HG02938 (cell line): ENCODE data around the gene PADI3.

Source experiments
- ATAC-seq: cut with Tn5 transposase; IDR thresholded peaks from one replicate; pipeline ENCODE4 v1.9.1; 2021; ENCODE audit warnings: mild to moderate bottlenecking, moderate library complexity; ENCODE audit not compliant: unreplicated experiment

The PADI3 gene

GRCh38 chr1:17270891-17271765 is 22.2 kb downstream of the PADI3 start:
- ATAC-seq: no peak

GRCh38 chr1:17272066-17272465 is 23.2 kb downstream of the PADI3 start:
- ATAC-seq: no peak

GRCh38 chr1:17272646-17273045 is 23.7 kb downstream of the PADI3 start:
- no peak for ATAC-seq

- no peak for ATAC-seq
Observed at GRCh38 chr1:17273096-17273495, 24.2 kb downstream of the PADI3 start.

GRCh38 chr1:17274186-17275170 is 25.6 kb downstream of the PADI3 start:
- no peak for ATAC-seq

GRCh38 chr1:17276568-17276967 is 27.7 kb downstream of the PADI3 start:
- ATAC-seq: no peak

- ATAC-seq: no peak
Observed at GRCh38 chr1:17277511-17278159, 28.7 kb downstream of the PADI3 start.

- no peak for ATAC-seq
Observed at GRCh38 chr1:17278996-17279830, 30.3 kb downstream of the PADI3 start.

GRCh38 chr1:17280436-17280835 is 31.5 kb downstream of the PADI3 start:
- no peak for ATAC-seq

- no peak for ATAC-seq
Observed at GRCh38 chr1:17280894-17281293, 32.0 kb downstream of the PADI3 start.

GRCh38 chr1:17281775-17282181 is 32.9 kb downstream of the PADI3 start:
- no peak for ATAC-seq

GRCh38 chr1:17282836-17283235 is 33.9 kb downstream of the PADI3 start:
- ATAC-seq: no peak

GRCh38 chr1:17286646-17287045 is 37.7 kb downstream of the PADI3 start:
- no peak for ATAC-seq

GRCh38 chr1:17287130-17287776 is 38.4 kb downstream of the PADI3 start:
- no peak for ATAC-seq

- no peak for ATAC-seq
Observed at GRCh38 chr1:17289721-17290120, 40.8 kb downstream of the PADI3 start.

GRCh38 chr1:17290553-17290952 is 41.7 kb downstream of the PADI3 start:
- ATAC-seq: no peak

GRCh38 chr1:17292299-17293160 is 43.6 kb downstream of the PADI3 start:
- ATAC-seq: no peak

- no peak for ATAC-seq
Observed at GRCh38 chr1:17293681-17294425, 45.0 kb downstream of the PADI3 start.
